Stimulated activated naive CD8-positive, alpha-beta T cell treated with anti-CD3 and anti-CD28 coated beads, Interleukin-15, amount 100 ng/mL, for 72 hours (primary cell): Measurements from ENCODE around the gene MIAT.

ENCODE experiments used
- ATAC-seq: fragments of 150-1000 bp; cut with Tn5 transposase; 2 replicates; pipeline ENCODE4 v1.10.0; 2021; ENCODE audit warnings: mild to moderate bottlenecking, moderate library complexity
- DNase-seq, 2 donors: peaks; one replicate each; pipeline ENCODE4 v3.0.0; 2021 to 2022
- H3K27ac Mint-ChIP-seq, 2 donors: one replicate each; pipeline ENCODE4 v1.8.0; 2022; ENCODE audit warnings: mild to moderate bottlenecking in 2 of 2, mixed read lengths in 2 of 2, moderate library complexity in 2 of 2
- H3K27me3 Mint-ChIP-seq: one replicate; pipeline ENCODE4 v1.8.0; 2022; ENCODE audit warnings: mixed read lengths
- H3K4me1 Mint-ChIP-seq: one replicate; pipeline ENCODE4 v1.8.0; 2022; ENCODE audit warnings: mild to moderate bottlenecking, mixed read lengths
- H3K4me3 Mint-ChIP-seq, 2 donors: one replicate each; pipeline ENCODE4 v1.8.0; 2022; ENCODE audit warnings: mild to moderate bottlenecking in 2 of 2, mixed read lengths in 2 of 2, moderate library complexity in 1 of 2
- H3K9me3 Mint-ChIP-seq, 2 donors: one replicate each; pipeline ENCODE4 v1.8.0; 2022; ENCODE audit warnings: mixed read lengths in 2 of 2

The MIAT gene

DNA sequence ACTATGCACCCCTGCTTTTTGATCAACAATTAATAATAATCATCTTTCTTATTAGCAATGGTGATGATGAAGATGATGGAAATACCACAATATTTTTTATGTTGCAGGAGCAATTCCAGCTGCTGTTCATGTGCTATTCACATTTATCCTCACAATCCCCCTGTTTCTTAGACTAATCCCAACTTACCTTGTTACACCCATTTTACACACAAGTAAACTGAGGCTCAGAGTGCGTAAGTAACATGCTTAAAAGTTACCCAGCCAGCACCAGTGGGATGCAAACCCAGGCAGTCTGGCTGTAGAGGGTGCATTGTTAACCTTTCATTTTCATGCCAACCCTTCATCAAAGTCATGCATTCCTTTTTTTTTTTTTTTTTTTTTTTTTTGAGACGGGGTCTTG is 37.2 kb upstream of the MIAT start:
- Mint-ChIP-seq H3K27ac (no peak overlapping the region), H3K4me1 (peaks cover 43% of the 10 kb centered on the region)
- ATAC-seq: no peak

GRCh38 chr22:26621663-26622062 is 35.7 kb upstream of the MIAT start, which contains the start of gene CRYBA4:
CRYBA4 (plus strand) TSS chr22:26621963; CDS start chr22:26622597, 634 bp downstream.
- peaks cover 28% of the 10 kb centered on the region for H3K4me1 Mint-ChIP-seq
- peaks cover 8 to 9% of the 10 kb centered on the region in 2 donors for H3K9me3 Mint-ChIP-seq
- H3K4me3 Mint-ChIP-seq: no peak within 1 kb of the TSS
- H3K27ac Mint-ChIP-seq: no peak within 1 kb of the TSS
- no peaks in the 10 kb centered on the region for H3K27me3 Mint-ChIP-seq
- ATAC-seq (no peak), DNase-seq (no peak)

More for the DNA sequence above, 37.2 kb upstream of the MIAT start:
- H3K27me3 Mint-ChIP-seq: no peaks in the 10 kb centered on the region
- DNase-seq: no peak
- H3K4me3 Mint-ChIP-seq: no peak overlapping the region
- H3K9me3 Mint-ChIP-seq: peaks cover 8 to 9% of the 10 kb centered on the region in 2 donors

DNA sequence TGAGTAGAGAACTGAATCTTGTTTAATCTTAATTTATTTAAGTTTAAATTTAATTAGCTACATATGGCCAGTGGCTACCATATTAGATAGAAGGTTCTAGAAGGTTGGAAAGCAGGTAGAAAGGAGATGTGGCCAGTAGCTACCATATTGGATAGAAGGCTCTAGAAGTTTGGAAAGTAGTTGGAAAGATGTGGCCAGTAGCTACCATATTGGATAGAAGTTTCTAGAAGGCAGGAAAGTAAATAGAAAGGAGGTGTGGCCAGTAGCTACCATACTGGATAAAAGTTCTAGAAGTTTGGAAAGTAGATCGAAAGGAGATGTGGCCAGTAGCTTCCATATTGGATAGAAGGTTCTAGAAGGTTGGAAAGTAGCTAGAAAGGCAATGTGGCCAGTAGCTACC is 33.4 kb upstream of the MIAT start:
- ATAC-seq: no peak
- Mint-ChIP-seq H3K27ac (peak overlapping the region in 1 of 2 donors; percentile 4), H3K27me3 (no peaks in the 10 kb centered on the region), H3K9me3 (peaks cover 8 to 9% of the 10 kb centered on the region in 2 donors), H3K4me1 (peaks cover 23% of the 10 kb centered on the region), H3K4me3 (no peak overlapping the region)
- DNase-seq: no peak

- no peak overlapping the region for H3K4me3 Mint-ChIP-seq
- DNase-seq: no peak
- peaks cover 8 to 9% of the 10 kb centered on the region in 2 donors for H3K9me3 Mint-ChIP-seq
- H3K27ac Mint-ChIP-seq: no peak overlapping the region
- H3K27me3 Mint-ChIP-seq: no peaks in the 10 kb centered on the region
- H3K4me1 Mint-ChIP-seq: peaks cover 21% of the 10 kb centered on the region
- no peak for ATAC-seq
These were observed 32.6 kb upstream of the MIAT start for GRCh38 chr22:26624803-26625202.

- Mint-ChIP-seq H3K4me1 (peaks cover 21% of the 10 kb centered on the region), H3K9me3 (no peaks in the 10 kb centered on the region), H3K27me3 (no peaks in the 10 kb centered on the region), H3K4me3 (no peak overlapping the region), H3K27ac (no peak overlapping the region)
- no peak for ATAC-seq
- DNase-seq: no peak
These were observed 27.2 kb upstream of the MIAT start for GRCh38 chr22:26629988-26630761.

- Mint-ChIP-seq H3K4me3 (no peak overlapping the region), H3K27me3 (no peaks in the 10 kb centered on the region), H3K4me1 (peaks cover 21% of the 10 kb centered on the region), H3K27ac (no peak overlapping the region), H3K9me3 (no peaks in the 10 kb centered on the region)
- DNase-seq: no peak
- ATAC-seq: no peak
These were observed 26.1 kb upstream of the MIAT start for GRCh38 chr22:26631282-26631681.

DNA sequence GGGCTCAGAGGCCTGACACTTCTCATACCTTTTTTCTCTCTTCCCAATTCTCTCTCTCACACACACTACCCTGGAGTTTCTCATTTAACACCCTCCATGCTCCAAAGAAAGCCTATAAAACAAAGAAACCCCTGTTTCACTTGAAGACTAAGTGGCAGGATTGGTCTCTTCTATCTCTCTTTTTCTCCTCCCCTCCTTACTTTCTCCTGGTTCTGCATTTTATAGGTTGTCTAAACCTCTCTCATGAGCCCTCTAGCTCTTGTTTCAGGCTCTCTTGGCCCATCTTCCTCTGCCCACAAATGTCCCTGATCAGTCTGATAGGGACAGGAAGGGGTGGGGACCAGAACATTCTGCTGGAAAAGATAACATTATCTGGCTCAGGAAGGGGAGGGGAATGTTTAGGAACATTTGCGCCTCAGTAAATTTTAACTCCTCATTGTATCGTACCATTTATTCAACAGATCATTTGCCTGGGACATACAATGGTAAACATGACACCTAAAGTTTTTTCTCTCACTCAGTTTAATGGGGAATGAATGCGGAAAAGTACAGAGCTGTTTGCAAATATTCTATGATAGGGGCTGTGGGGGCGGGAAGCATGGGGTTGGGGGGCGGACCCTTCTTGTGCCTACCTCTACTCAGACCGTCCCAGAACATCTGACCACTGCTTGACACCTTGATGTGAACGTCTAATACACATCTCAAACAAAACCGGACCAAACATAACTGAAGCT is 24.8 kb upstream of the MIAT start:
- Mint-ChIP-seq H3K27ac (no peak overlapping the region), H3K4me1 (peaks cover 13% of the 10 kb centered on the region), H3K9me3 (no peaks in the 10 kb centered on the region), H3K27me3 (no peaks in the 10 kb centered on the region), H3K4me3 (no peak overlapping the region)
- DNase-seq: no peak
- no peak for ATAC-seq

DNA sequence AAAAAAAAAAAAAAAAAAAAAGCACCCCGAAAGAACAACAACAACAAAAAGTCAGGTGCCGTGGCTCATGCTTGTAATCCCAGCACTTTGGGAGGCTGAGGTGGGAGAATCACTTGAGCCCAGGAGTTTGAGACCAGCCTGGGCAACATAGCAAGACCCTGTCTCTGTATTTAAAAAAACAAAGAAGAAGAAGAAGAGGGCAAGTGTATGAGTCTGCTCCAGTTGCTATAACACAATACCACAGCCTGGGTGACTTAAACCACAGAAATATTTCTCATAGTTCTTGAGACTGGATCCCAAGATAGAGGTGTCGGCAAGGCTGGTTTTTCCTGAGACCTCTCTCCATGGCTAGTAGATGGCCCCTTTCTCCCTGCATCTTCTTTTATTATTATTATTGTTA is 23.2 kb upstream of the MIAT start:
- DNase-seq (no peak), ATAC-seq (no peak)
- H3K9me3 Mint-ChIP-seq: no peaks in the 10 kb centered on the region
- H3K4me3 Mint-ChIP-seq: no peak overlapping the region
- H3K4me1 Mint-ChIP-seq: peaks cover 6% of the 10 kb centered on the region
- no peak overlapping the region for H3K27ac Mint-ChIP-seq
- H3K27me3 Mint-ChIP-seq: no peaks in the 10 kb centered on the region

DNA sequence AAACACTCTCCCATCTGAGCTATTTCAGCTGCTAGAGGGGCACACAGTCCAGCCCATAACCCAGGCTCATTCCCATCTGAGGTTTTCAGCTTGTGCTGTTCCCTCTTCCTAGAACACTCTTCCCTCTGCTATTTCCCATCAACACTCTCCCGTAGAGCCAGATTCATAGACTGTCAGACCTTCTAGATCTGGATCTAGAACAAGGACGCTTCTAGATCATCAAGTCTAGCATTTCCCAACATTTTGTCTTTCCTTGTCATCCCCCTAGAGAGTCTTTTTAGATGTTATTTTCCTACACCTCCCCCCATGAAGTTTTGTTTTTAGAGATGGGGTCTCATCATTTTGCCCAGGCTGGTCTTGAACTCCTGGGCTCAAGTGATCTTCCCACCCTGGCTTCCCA is 22.3 kb upstream of the MIAT start:
- no peak overlapping the region for H3K4me3 Mint-ChIP-seq
- DNase-seq (no peak), ATAC-seq (no peak)
- H3K4me1 Mint-ChIP-seq: peaks cover 10% of the 10 kb centered on the region
- H3K9me3 Mint-ChIP-seq: no peaks in the 10 kb centered on the region
- H3K27me3 Mint-ChIP-seq: no peaks in the 10 kb centered on the region
- H3K27ac Mint-ChIP-seq: peak overlapping the region; percentile 0 to 23

DNA sequence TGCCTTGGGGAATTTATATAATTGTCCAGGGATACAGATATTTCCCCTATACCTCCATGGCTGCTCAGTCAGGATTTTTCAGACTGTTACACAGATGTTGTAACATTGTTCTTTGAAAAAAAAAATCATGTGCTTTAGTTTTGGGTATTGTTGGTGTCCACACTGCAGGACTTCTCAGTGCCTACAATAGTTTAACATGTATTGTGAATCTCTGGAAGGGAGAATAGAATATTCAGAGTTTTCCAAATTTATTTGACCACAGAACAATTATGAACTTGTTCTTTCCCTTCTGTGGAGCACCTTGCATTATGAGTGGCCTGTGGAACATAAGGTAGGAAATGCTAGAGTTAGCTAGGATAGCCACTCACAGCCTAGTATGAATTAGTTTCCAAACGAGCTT is 21.1 kb upstream of the MIAT start:
- Mint-ChIP-seq H3K27me3 (no peaks in the 10 kb centered on the region), H3K27ac (no peak overlapping the region), H3K9me3 (no peaks in the 10 kb centered on the region), H3K4me1 (peaks cover 19% of the 10 kb centered on the region), H3K4me3 (no peak overlapping the region)
- no peak for ATAC-seq
- DNase-seq: no peak

DNA sequence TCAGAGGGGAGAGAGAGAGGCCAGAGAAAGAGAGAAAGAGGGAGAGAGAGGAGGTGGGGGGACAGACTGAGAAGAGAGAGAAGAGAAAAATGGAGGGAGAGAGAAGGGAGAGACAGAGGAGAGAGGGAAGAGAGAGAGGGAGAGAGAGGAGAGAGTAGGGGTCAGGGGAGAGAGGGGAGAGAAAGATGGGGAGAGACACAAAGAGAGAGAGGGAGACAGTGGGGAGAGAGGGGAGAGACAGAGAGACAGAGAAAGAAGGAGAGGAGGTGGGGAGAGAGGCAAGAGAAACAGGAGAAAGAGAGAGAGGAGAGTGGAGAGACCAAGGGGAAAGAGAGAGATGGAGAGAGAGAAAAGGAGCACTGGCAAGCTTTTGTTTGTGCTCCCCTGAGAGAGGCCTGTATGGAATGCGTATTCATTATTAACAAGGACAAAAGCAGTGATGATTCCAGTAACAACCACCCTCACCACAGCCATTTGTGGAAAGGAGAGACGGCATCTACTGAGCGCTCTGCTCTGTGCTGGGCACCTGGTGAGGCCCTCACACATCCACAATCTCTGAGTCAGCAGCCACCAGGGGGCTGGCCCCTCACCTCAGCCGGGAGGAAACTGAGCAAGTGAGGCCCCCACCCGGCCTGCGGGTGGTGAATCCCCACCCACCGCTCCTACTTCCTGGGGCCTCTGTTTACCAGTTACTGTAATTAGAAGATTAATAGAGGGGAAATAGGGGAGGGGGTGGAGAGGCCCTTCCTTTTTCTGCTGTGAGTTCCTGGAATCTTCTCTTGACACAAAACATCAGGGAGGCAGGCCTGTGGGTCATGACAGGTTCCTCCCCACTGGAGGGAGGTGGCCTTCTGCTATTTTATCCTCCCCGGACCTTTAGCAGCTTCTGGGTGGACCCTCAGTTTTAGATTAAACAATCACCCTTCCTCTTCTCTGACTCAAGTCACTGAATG is 14.6 kb upstream of the MIAT start:
- Mint-ChIP-seq H3K27me3 (no peaks in the 10 kb centered on the region), H3K4me1 (peaks cover 77% of the 10 kb centered on the region), H3K27ac (peak overlapping the region; percentile 98), H3K9me3 (no peaks in the 10 kb centered on the region), H3K4me3 (peak overlapping the region; percentile 77 to 86)
- peak; percentile 95 for ATAC-seq
- peak; percentile 77 to 92 for DNase-seq

DNA sequence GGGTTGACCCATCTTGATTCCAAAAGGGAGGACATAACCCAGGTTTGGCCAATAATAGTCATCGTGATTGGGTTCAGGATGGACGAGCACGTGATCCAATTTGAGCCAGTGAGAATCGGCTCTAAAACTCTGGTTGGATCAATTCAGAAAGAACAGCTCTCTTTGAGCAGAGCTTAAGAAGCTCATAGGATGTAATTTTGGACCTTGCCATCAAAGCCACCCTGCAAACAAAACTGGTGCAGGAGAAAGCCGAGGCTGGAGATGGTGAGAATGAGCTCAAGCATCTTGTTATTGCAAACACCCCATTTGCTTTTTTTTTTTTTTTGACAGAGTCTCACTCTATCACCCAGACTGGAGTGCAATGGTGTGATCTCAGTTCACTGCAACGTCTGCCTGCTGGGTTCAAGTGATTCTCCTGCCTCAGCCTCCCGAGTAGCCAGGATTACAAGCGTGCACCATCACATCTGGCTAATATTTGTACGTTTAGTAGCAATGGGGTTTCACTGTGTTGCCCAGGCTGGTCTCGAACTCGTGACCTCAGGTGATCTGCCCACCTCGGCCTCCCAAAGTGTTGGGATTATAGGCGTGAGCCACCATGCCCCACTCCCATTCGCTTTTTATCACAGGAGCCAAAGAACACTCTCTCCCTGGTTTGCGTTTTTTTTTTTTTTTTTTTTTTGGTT is 13.8 kb upstream of the MIAT start:
- Mint-ChIP-seq H3K27ac (peak overlapping the region; percentile 98), H3K4me3 (peak overlapping the region; percentile 77 to 86), H3K27me3 (no peaks in the 10 kb centered on the region), H3K4me1 (peaks cover 86% of the 10 kb centered on the region), H3K9me3 (no peaks in the 10 kb centered on the region)
- ATAC-seq: no peak
- DNase-seq: no peak

- Mint-ChIP-seq H3K27ac (no peak overlapping the region), H3K4me3 (no peak overlapping the region), H3K9me3 (no peaks in the 10 kb centered on the region), H3K27me3 (no peaks in the 10 kb centered on the region), H3K4me1 (peaks cover 96% of the 10 kb centered on the region)
- ATAC-seq (no peak), DNase-seq (no peak)
These were observed 11.2 kb upstream of the MIAT start for GRCh38 chr22:26646158-26646557.

- peak; percentile 50 for ATAC-seq
- no peaks in the 10 kb centered on the region for H3K27me3 Mint-ChIP-seq
- no peaks in the 10 kb centered on the region for H3K9me3 Mint-ChIP-seq
- H3K4me1 Mint-ChIP-seq: peaks cover 80% of the 10 kb centered on the region
- H3K27ac Mint-ChIP-seq: peak overlapping the region; percentile 55 to 76
- peak overlapping the region; percentile 79 to 92 for H3K4me3 Mint-ChIP-seq
- peak in 1 of 2 donors; percentile 44 for DNase-seq
These were observed 9.3 kb upstream of the MIAT start for GRCh38 chr22:26648011-26648497.
